ENCODE measurements around the gene GLI1. TPM values are rescaled to one million over a fixed set of nuclear protein-coding genes. Genes with fewer than 3 reads are reported as not detected.

Gene GLI1
- total RNA-seq, 1 experiment from 2014 or later, result 25.8 TPM

- Mint-ChIP-seq H3K27ac (no peak overlapping the region; a peak in 1 of 7 replicates), H3K9me3 (no peaks in the 10 kb centered on the region), H3K4me3 (no peak overlapping the region), H3K4me1 (peaks cover 13 to 14% of the 10 kb centered on the region in 2 experiments), H3K27me3 (ENCODE audit: low read depth) (peaks cover 67% of the 10 kb centered on the region), H3K36me3 (ENCODE audit: insufficient read depth in 1 of 3, low read depth in 3 of 3) (peaks cover 0 to 14% (median 5%) of the 10 kb centered on the region in 3 experiments; a peak in 4 of 7 replicates)
- no peak for DNase-seq
- H3K4ac ChIP-seq (ENCODE audit: low read depth, low read length), result no peak overlapping the region
- H2BK5ac ChIP-seq (ENCODE audit: insufficient read length, low read length), result no peak overlapping the region
- no peak overlapping the region for H2BK15ac ChIP-seq (ENCODE audit: low read depth, low read length)
- H3K27me3 ChIP-seq (ENCODE audit: insufficient read depth, low read length), result peaks cover 37% of the 10 kb centered on the region
- no peak overlapping the region for H3K23ac ChIP-seq (ENCODE audit: insufficient read length, low read depth, low read length)
- H3K23me2 ChIP-seq (ENCODE audit: insufficient read length, low read depth, low read length, poor library complexity, severe bottlenecking), result peaks cover 15% of the 10 kb centered on the region
- no peak overlapping the region for H3K18ac ChIP-seq (ENCODE audit: insufficient read length, low read depth, low read length)
- H3T11ph ChIP-seq (ENCODE audit: low read length), result no peak overlapping the region
- no peak overlapping the region for H3K27ac ChIP-seq (ENCODE audit: insufficient read length, low read depth, low read length)
- H2BK20ac ChIP-seq (ENCODE audit: low read depth, low read length, poor library complexity, severe bottlenecking), result no peak overlapping the region
- H2AFZ ChIP-seq (ENCODE audit: low read length), result no peak overlapping the region
- no peak overlapping the region for H3K4me2 ChIP-seq (ENCODE audit: insufficient read depth, insufficient read length, low read length)
- H2BK12ac ChIP-seq (ENCODE audit: insufficient read length, low read depth, low read length), result no peak overlapping the region
- no peak overlapping the region for H3K14ac ChIP-seq (ENCODE audit: insufficient read depth, low read length)
- no peaks in the 10 kb centered on the region for H3K9me3 ChIP-seq (ENCODE audit: control insufficient read depth, low read depth, low read length)
- no peak for TF ChIP-seq CTCF (conservative IDR thresholded peaks at IDR 0.05)
- no peak overlapping the region for H3K9ac ChIP-seq (ENCODE audit: extremely low read depth, insufficient read length, low read length)
- no peak overlapping the region for H2AK5ac ChIP-seq (ENCODE audit: insufficient read length, low read length)
- H3K79me1 ChIP-seq (ENCODE audit: insufficient read depth, low read depth, low read length, poor library complexity, severe bottlenecking), result no peaks in the 10 kb centered on the region
- no peak overlapping the region for H4K91ac ChIP-seq (ENCODE audit: insufficient read length, low read depth, low read length)
- no peaks in the 10 kb centered on the region for H3K79me2 ChIP-seq (ENCODE audit: insufficient read depth, low read length)
- H4K8ac ChIP-seq (replicated peaks; ENCODE audit: insufficient read length, low read depth, low read length), result no peak overlapping the region
- H2BK120ac ChIP-seq (ENCODE audit: low read depth, low read length, poor library complexity, severe bottlenecking), result no peak overlapping the region
- WGBS (ENCODE audit: extremely low coverage, insufficient read length, low lambda C conversion rate), result no CpG with 5 or more reads among the region's 3 CpGs
- H3K4me1 ChIP-seq (ENCODE audit: insufficient read depth, low read length), result no peaks in the 10 kb centered on the region; the same call in 1 of the 2 replicates
- H4K5ac ChIP-seq (ENCODE audit: insufficient read length, low read depth, low read length), result no peak overlapping the region
- no peaks in the 10 kb centered on the region for H4K20me1 ChIP-seq (ENCODE audit: control insufficient read depth, insufficient read depth, insufficient read length)
- H3K56ac ChIP-seq (ENCODE audit: insufficient read length, low read depth, low read length), result no peak overlapping the region
Observed at GRCh38 chr12:57472391-57472790, 12.8 kb downstream of the GLI1 start.

Data from H9 (cell line).